Type B pancreatic cell (in vitro differentiated cells): Measurements from ENCODE around the gene TOLLIP. TPM values are rescaled to one million over a fixed set of nuclear protein-coding genes. Genes with fewer than 3 reads are reported as not detected.

Experiments used
- DNase-seq: peaks from one replicate; pipeline ENCODE4 v3.0.0; 2021; ENCODE audit warnings: mixed read lengths; ENCODE audit not compliant: unreplicated experiment; ENCODE audit errors: extremely low spot score
- H3K27ac Mint-ChIP-seq: 2 replicates; pipeline ENCODE4 v1.8.0; 2021; ENCODE audit warnings: mild to moderate bottlenecking, mixed read lengths
- H3K27me3 Mint-ChIP-seq: 2 replicates; pipeline ENCODE4 v1.8.0; 2021; ENCODE audit warnings: mixed read lengths
- H3K36me3 Mint-ChIP-seq: 2 replicates; pipeline ENCODE4 v1.8.0; 2021; ENCODE audit warnings: mixed read lengths
- H3K4me1 Mint-ChIP-seq: one replicate; pipeline ENCODE4 v1.8.0; 2021; ENCODE audit warnings: mixed read lengths; ENCODE audit not compliant: unreplicated experiment
- H3K4me3 Mint-ChIP-seq: 2 replicates; pipeline ENCODE4 v1.8.0; 2021; ENCODE audit warnings: mild to moderate bottlenecking, mixed read lengths
- H3K9me3 Mint-ChIP-seq: 2 replicates; pipeline ENCODE4 v1.8.0; 2021; ENCODE audit warnings: mixed read lengths
- CTCF ChIP-seq: fragments of 200-600 bp; sonication (generic); conservative IDR thresholded peaks from 2 replicates; pipeline ENCODE4 v1.5.0; 2021; ENCODE audit warnings: antibody characterized with exemption, mild to moderate bottlenecking
- total RNA-seq: library from RNA; stranded (reverse); gene quantifications from 2 replicates; pipeline ENCODE4 v1.2.1, GENCODE V29; 2021; ENCODE audit warnings: low replicate concordance

Gene TOLLIP
- total RNA-seq, 1 donor from 2014 or later, result 49.2 TPM

- H3K36me3 Mint-ChIP-seq, result no peaks in the 10 kb centered on the region
- H3K4me1 Mint-ChIP-seq, result no peaks in the 10 kb centered on the region
- no peak overlapping the region for H3K27ac Mint-ChIP-seq
- H3K4me3 Mint-ChIP-seq, result no peak overlapping the region
- no peaks in the 10 kb centered on the region for H3K9me3 Mint-ChIP-seq
- peaks cover 14% of the 10 kb centered on the region for H3K27me3 Mint-ChIP-seq
- DNase-seq, result no peak
- TF ChIP-seq CTCF, result no peak
These were observed 8.0 kb upstream of the TOLLIP start for GRCh38 chr11:1317432-1317831.

DNA sequence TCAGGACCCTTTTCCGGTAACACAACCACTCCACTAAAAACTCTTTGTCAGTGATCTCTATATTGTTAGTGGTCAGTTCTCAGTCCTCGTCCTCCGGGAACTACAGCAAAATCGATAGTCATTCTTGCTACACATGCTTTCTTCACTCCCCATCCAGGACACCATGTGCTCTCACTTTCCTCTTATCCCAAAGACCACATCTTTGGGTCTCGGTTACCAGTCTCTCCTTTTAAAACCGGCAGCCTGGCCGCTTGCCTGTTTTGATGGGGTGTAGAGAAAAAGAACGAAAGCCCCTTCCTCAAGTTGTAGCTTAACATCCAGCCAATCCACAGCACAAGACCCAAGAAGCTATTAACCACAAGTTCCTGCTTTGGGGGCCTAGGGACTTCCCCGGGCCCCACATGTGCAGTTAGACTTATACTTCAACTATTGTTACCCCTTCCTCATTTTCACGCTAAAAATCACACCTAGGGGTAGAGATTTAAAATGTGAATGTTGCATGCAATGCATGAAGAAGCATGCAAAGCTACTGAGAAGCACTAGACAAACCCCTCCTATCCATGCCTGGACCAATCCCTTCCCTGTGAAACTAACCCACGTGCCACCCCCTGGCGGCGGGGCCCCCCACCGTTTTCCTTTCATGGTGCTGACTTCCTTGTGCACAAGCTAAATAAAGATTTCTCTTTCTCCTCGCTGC is 1.5 kb upstream of the TOLLIP start:
- peaks cover 14% of the 10 kb centered on the region for H3K27me3 Mint-ChIP-seq
- H3K4me3 Mint-ChIP-seq, result peak overlapping the region; percentile 84
- H3K27ac Mint-ChIP-seq, result peak overlapping the region; percentile 70
- TF ChIP-seq CTCF, result no peak
- H3K4me1 Mint-ChIP-seq, result peaks cover 16% of the 10 kb centered on the region
- DNase-seq, result no peak
- peaks cover 5% of the 10 kb centered on the region for H3K36me3 Mint-ChIP-seq
- peaks cover 10% of the 10 kb centered on the region for H3K9me3 Mint-ChIP-seq

DNA sequence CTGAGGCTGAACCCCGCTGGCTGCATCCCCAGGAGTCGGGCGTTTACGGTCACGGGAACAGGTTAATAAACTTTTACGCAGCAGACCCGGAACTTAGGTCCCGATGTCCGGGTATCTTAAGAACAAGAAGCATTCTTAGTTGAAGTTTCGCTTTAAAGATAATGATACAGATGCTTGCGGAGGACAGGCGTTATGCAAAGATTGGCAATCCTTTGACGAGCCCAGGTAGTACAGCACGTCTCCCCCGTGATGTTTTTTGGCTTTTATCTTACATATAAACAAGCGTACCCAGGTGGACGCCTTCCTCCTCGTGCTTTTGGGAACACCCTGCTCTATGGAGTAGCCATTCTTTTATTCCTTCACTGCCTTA is 871 bp upstream of the TOLLIP start:
- no peak for TF ChIP-seq CTCF
- peaks cover 10% of the 10 kb centered on the region for H3K9me3 Mint-ChIP-seq
- H3K27me3 Mint-ChIP-seq, result peaks cover 14% of the 10 kb centered on the region
- DNase-seq, result no peak
- peaks cover 5% of the 10 kb centered on the region for H3K36me3 Mint-ChIP-seq
- H3K4me1 Mint-ChIP-seq, result peaks cover 18% of the 10 kb centered on the region
- peak overlapping the region; percentile 84 for H3K4me3 Mint-ChIP-seq
- peak overlapping the region; percentile 70 for H3K27ac Mint-ChIP-seq

- peak overlapping the region; percentile 75 for H3K27ac Mint-ChIP-seq
- H3K36me3 Mint-ChIP-seq, result peaks cover 11% of the 10 kb centered on the region
- H3K4me1 Mint-ChIP-seq, result peaks cover 31% of the 10 kb centered on the region
- H3K9me3 Mint-ChIP-seq, result peaks cover 10% of the 10 kb centered on the region
- TF ChIP-seq CTCF, result no peak
- DNase-seq, result no peak
- H3K27me3 Mint-ChIP-seq, result peaks cover 10% of the 10 kb centered on the region
- peak overlapping the region; percentile 81 for H3K4me3 Mint-ChIP-seq
These were observed 512 bp downstream of the TOLLIP start for GRCh38 chr11:1308743-1309497.

GRCh38 chr11:1307998-1308742 is 1.3 kb downstream of the TOLLIP start:
- TF ChIP-seq CTCF, result no peak
- Mint-ChIP-seq H3K27me3 (peaks cover 4% of the 10 kb centered on the region), H3K27ac (peak overlapping the region; percentile 75), H3K36me3 (peaks cover 11% of the 10 kb centered on the region), H3K4me3 (peak overlapping the region; percentile 81), H3K4me1 (peaks cover 31% of the 10 kb centered on the region), H3K9me3 (peaks cover 10% of the 10 kb centered on the region)
- DNase-seq, result peak; percentile 61
